Smooth muscle cell of the coronary artery (primary cell): Measurements from ENCODE around the gene CRYGD. TPM values are rescaled to one million over a fixed set of nuclear protein-coding genes. Genes with fewer than 3 reads are reported as not detected.

ENCODE experiments used
- total RNA-seq: library from RNA; depleted of rRNA; stranded (reverse); fragments of >200 nt; gene quantifications from 2 replicates; pipeline ENCODE4 v1.2.3, GENCODE V29; 2014; ENCODE audit warnings: low replicate concordance

Gene CRYGD
- total RNA-seq = not detected in 2 replicates

GRCh38 chr2:208124013-208124715, at the start of gene CRYGD:
TSS of gene CRYGD (minus strand) at chr2:208124524. CDS start at chr2:208124473, 51 bp downstream.

GRCh38 chr2:208163489-208163888, 39.2 kb upstream of the CRYGD start, which contains the start of gene CRYGA:
TSS of gene CRYGA (minus strand) at chr2:208163589. CDS start at chr2:208163556, 33 bp downstream.

GRCh38 chr2:208146006-208146405, 21.7 kb upstream of the CRYGD start, which contains the start of gene CRYGB:
TSS of gene CRYGB (minus strand) at chr2:208146158. CDS start at chr2:208146120, 38 bp downstream.

GRCh38 chr2:208129744-208130711, 5.7 kb upstream of the CRYGD start, which contains the start of gene CRYGC:
TSS of gene CRYGC (minus strand) at chr2:208129828. CDS start at chr2:208129792, 36 bp downstream.

Other genes with a start within 250 kb of the CRYGD start
- 9.7 and 16.5 TPM in 2 replicates for gene PLEKHM3, start 99.0 kb downstream of the CRYGD start, total RNA-seq
- gene CRYGC, start 5.3 kb upstream of the CRYGD start, total RNA-seq = not detected in 2 replicates
- gene CRYGB, start 21.6 kb upstream of the CRYGD start, total RNA-seq = not detected in 2 replicates
- gene CRYGA, start 39.1 kb upstream of the CRYGD start, total RNA-seq = not detected in 2 replicates
- gene C2orf80, start 65.5 kb upstream of the CRYGD start, total RNA-seq = not detected in 2 replicates
- 123 and 125 TPM in 2 replicates for gene IDH1, start 130.5 kb upstream of the CRYGD start, total RNA-seq
- 19.0 and 21.3 TPM in 2 replicates for gene PIKFYVE, start 141.7 kb upstream of the CRYGD start, total RNA-seq